ENCODE results near the gene IL19. TPM values are rescaled to one million over a fixed set of nuclear protein-coding genes. Genes with fewer than 3 reads are reported as not detected.
A peak's percentile ranks its signal among the peaks of the same experiment; 100 is the strongest.

IL19 gene
- total RNA-seq, 1 experiment from 2014 or later, result not detected

DNA sequence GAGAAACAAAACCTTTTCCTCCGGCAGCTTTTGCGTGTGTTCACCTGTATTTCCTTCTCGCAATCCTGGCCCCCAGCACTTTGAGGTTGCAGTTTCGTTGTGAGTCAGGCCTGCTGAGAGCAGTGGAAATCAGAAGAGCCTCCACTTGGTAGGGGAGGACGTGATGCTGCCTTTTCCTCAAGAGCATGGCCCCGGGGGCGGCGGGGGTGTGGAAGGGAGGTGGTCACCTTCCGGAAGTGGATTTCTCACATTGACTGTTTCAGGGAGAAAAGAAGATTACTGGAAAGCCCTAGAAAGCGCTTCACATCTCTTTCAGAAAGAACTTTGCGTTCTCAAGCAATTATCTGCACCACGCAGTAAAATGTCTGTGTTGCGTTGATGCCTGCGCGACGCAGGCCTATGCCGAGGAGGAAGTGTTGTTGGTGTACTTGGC, 13.9 kb downstream of the IL19 start:
- Mint-ChIP-seq H3K36me3 (ENCODE audit: insufficient read depth in 1 of 3, low read depth in 3 of 3) (no peaks in the 10 kb centered on the region), H3K27ac (0 out of 7 replicates have a peak overlapping the region, but pooled peaks of 1 of the 3 experiments have one; percentile 8), H3K9me3 (no peaks in the 10 kb centered on the region), H3K27me3 (ENCODE audit: low read depth) (peaks cover 19% of the 10 kb centered on the region), H3K4me1 (peaks cover 6 to 14% of the 10 kb centered on the region in 2 experiments), H3K4me3 (no peak overlapping the region)
- Histone ChIP-seq H3T11ph (ENCODE audit: low read length) (no peak overlapping the region), H3K14ac (ENCODE audit: insufficient read depth, low read length) (no peak overlapping the region), H3K9ac (ENCODE audit: extremely low read depth, insufficient read length, low read length) (no peak overlapping the region), H2AFZ (ENCODE audit: low read length) (no peak overlapping the region), H3K4ac (ENCODE audit: low read depth, low read length) (no peak overlapping the region), H2BK120ac (ENCODE audit: low read depth, low read length, poor library complexity, severe bottlenecking) (no peak overlapping the region), H4K8ac (replicated peaks; ENCODE audit: insufficient read length, low read depth, low read length) (no peak overlapping the region), H3K4me2 (ENCODE audit: insufficient read depth, insufficient read length, low read length) (no peak overlapping the region), H4K5ac (ENCODE audit: insufficient read length, low read depth, low read length) (no peak overlapping the region), H3K23me2 (ENCODE audit: insufficient read length, low read depth, low read length, poor library complexity, severe bottlenecking) (no peaks in the 10 kb centered on the region), H3K27ac (ENCODE audit: insufficient read length, low read depth, low read length) (no peak overlapping the region), H3K23ac (ENCODE audit: insufficient read length, low read depth, low read length) (no peak overlapping the region), H4K20me1 (ENCODE audit: control insufficient read depth, insufficient read depth, insufficient read length) (no peaks in the 10 kb centered on the region), H2BK15ac (ENCODE audit: low read depth, low read length) (no peak overlapping the region), H4K91ac (ENCODE audit: insufficient read length, low read depth, low read length) (no peak overlapping the region), H3K56ac (ENCODE audit: insufficient read length, low read depth, low read length) (no peak overlapping the region), H3K18ac (ENCODE audit: insufficient read length, low read depth, low read length) (no peak overlapping the region), H3K79me1 (ENCODE audit: insufficient read depth, low read depth, low read length, poor library complexity, severe bottlenecking) (no peaks in the 10 kb centered on the region), H3K27me3 (ENCODE audit: insufficient read depth, low read length) (no peaks in the 10 kb centered on the region), H2BK5ac (ENCODE audit: insufficient read length, low read length) (no peak overlapping the region), H2AK5ac (ENCODE audit: insufficient read length, low read length) (no peak overlapping the region), H3K79me2 (ENCODE audit: insufficient read depth, low read length) (no peaks in the 10 kb centered on the region), H3K4me1 (ENCODE audit: insufficient read depth, low read length) (no peaks in the 10 kb centered on the region), H3K9me3 (ENCODE audit: control insufficient read depth, low read depth, low read length) (no peaks in the 10 kb centered on the region), H2BK12ac (ENCODE audit: insufficient read length, low read depth, low read length) (no peak overlapping the region), H2BK20ac (ENCODE audit: low read depth, low read length, poor library complexity, severe bottlenecking) (no peak overlapping the region)
- no CpG with 5 or more reads among the region's 17 CpGs for WGBS (ENCODE audit: extremely low coverage, insufficient read length, low lambda C conversion rate)
- no peak for DNase-seq
- TF ChIP-seq CTCF (conservative IDR thresholded peaks at IDR 0.05), result no peak

Data from H9 (cell line).